H9 (cell line): ENCODE measurements around the gene NECTIN4. TPM values are rescaled to one million over a fixed set of nuclear protein-coding genes. Genes with fewer than 3 reads are reported as not detected.

Experiments
- DNase-seq: peaks from one replicate; pipeline ENCODE4 v3.0.0-alpha.2; 2017
- H2AFZ ChIP-seq: one replicate; pipeline ENCODE4 v1.6.1; 2013; ENCODE audit warnings: mild to moderate bottlenecking, low read length, control low read depth, moderate library complexity
- H2AK5ac ChIP-seq: 2 replicates; pipeline ENCODE4 v1.6.1; 2013; ENCODE audit warnings: low read length, control low read depth, mixed read lengths; ENCODE audit not compliant: insufficient read length
- H2BK120ac ChIP-seq: one replicate; pipeline ENCODE4 v1.6.1; 2013; ENCODE audit warnings: low read depth, mild to moderate bottlenecking, low read length, control low read depth, inconsistent platforms; ENCODE audit not compliant: poor library complexity, severe bottlenecking
- H2BK12ac ChIP-seq: 2 replicates; pipeline ENCODE4 v1.6.1; 2013; ENCODE audit warnings: low read length, control low read depth, mixed read lengths, low read depth; ENCODE audit not compliant: insufficient read length
- H2BK15ac ChIP-seq: 2 replicates; pipeline ENCODE4 v1.6.1; 2013; ENCODE audit warnings: low read depth, low read length, control low read depth
- H2BK20ac ChIP-seq: one replicate; pipeline ENCODE4 v1.6.1; 2013; ENCODE audit warnings: low read depth, mild to moderate bottlenecking, low read length, control low read depth, inconsistent platforms; ENCODE audit not compliant: poor library complexity, severe bottlenecking
- H2BK5ac ChIP-seq: 2 replicates; pipeline ENCODE4 v1.6.1; 2013; ENCODE audit warnings: low read length, control low read depth, mixed read lengths; ENCODE audit not compliant: insufficient read length
- H3K14ac ChIP-seq: 2 replicates; pipeline ENCODE4 v1.6.1; 2013; ENCODE audit warnings: low read length, control low read depth; ENCODE audit not compliant: insufficient read depth
- H3K18ac ChIP-seq: 2 replicates; pipeline ENCODE4 v1.6.1; 2013; ENCODE audit warnings: low read depth, mild to moderate bottlenecking, mixed read lengths, low read length, control low read depth; ENCODE audit not compliant: insufficient read length
- H3K23ac ChIP-seq: 2 replicates; pipeline ENCODE4 v1.6.1; 2013; ENCODE audit warnings: low read length, control low read depth, mixed read lengths, low read depth; ENCODE audit not compliant: insufficient read length
- H3K23me2 ChIP-seq: 2 replicates; pipeline ENCODE4 v1.6.1; 2013; ENCODE audit warnings: low read depth, mild to moderate bottlenecking, mixed read lengths, low read length, control low read depth; ENCODE audit not compliant: insufficient read length, poor library complexity, severe bottlenecking
- H3K27ac ChIP-seq: 2 replicates; pipeline ENCODE4 v1.5.1; 2013; ENCODE audit warnings: low read length, control low read depth, mixed read lengths, low read depth; ENCODE audit not compliant: insufficient read length
- H3K27me3 ChIP-seq: 2 replicates; pipeline ENCODE4 v1.6.1; 2013; ENCODE audit warnings: low read length, control low read depth, inconsistent platforms; ENCODE audit not compliant: insufficient read depth
- H3K4ac ChIP-seq: 2 replicates; pipeline ENCODE4 v1.6.1; 2013; ENCODE audit warnings: low read depth, mild to moderate bottlenecking, control low read depth, inconsistent platforms, low read length, moderate library complexity
- H3K4me1 ChIP-seq: 2 replicates; pipeline ENCODE4 v1.6.1; 2013; ENCODE audit warnings: low read length, control low read depth, inconsistent platforms; ENCODE audit not compliant: insufficient read depth
- H3K4me2 ChIP-seq: 2 replicates; pipeline ENCODE4 v1.6.1; 2013; ENCODE audit warnings: low read length, control low read depth, mixed read lengths; ENCODE audit not compliant: insufficient read length, insufficient read depth
- H3K56ac ChIP-seq: 2 replicates; pipeline ENCODE4 v1.6.1; 2013; ENCODE audit warnings: low read depth, mild to moderate bottlenecking, mixed read lengths, low read length, control low read depth; ENCODE audit not compliant: insufficient read length
- H3K79me1 ChIP-seq: 2 replicates; pipeline ENCODE4 v1.6.1; 2013; ENCODE audit warnings: low read depth, mild to moderate bottlenecking, moderate library complexity, low read length, control low read depth, inconsistent platforms; ENCODE audit not compliant: insufficient read depth, poor library complexity, severe bottlenecking
- H3K79me2 ChIP-seq: 2 replicates; pipeline ENCODE4 v1.6.1; 2013; ENCODE audit warnings: low read length, control low read depth, inconsistent platforms; ENCODE audit not compliant: insufficient read depth
- H3K9ac ChIP-seq: 2 replicates; pipeline ENCODE4 v1.6.1; 2013; ENCODE audit warnings: low read length, control low read depth, mixed read lengths; ENCODE audit not compliant: insufficient read length; ENCODE audit errors: extremely low read depth
- H3K9me3 ChIP-seq: one replicate; pipeline ENCODE4 v1.6.1; 2013; ENCODE audit warnings: low read depth, low read length, inconsistent platforms; ENCODE audit not compliant: control insufficient read depth
- H3T11ph ChIP-seq: one replicate; pipeline ENCODE4 v1.6.1; 2013; ENCODE audit warnings: mild to moderate bottlenecking, low read length, control low read depth, inconsistent platforms
- H4K20me1 ChIP-seq: one replicate; pipeline ENCODE4 v1.6.1; 2013; ENCODE audit not compliant: control insufficient read depth, insufficient read length, insufficient read depth
- H4K5ac ChIP-seq: 2 replicates; pipeline ENCODE4 v1.6.1; 2013; ENCODE audit warnings: low read depth, mild to moderate bottlenecking, mixed read lengths, low read length, control low read depth; ENCODE audit not compliant: insufficient read length
- H4K8ac ChIP-seq: replicated peaks from 2 replicates; pipeline ENCODE4 v1.6.1; 2013; ENCODE audit warnings: low read length, control low read depth, mixed read lengths, low read depth; ENCODE audit not compliant: insufficient read length
- H4K91ac ChIP-seq: 2 replicates; pipeline ENCODE4 v1.6.1; 2013; ENCODE audit warnings: low read depth, mild to moderate bottlenecking, moderate library complexity, mixed read lengths, low read length, control low read depth; ENCODE audit not compliant: insufficient read length
- H3K27ac Mint-ChIP-seq, 3 experiments: 2 replicates in 2 of 3; 3 replicates in 1 of 3; pipeline ENCODE4 v1.8.0; 2020 to 2021; ENCODE audit warnings: mixed read lengths in 3 of 3, mild to moderate bottlenecking in 1 of 3, moderate library complexity in 1 of 3
- H3K27me3 Mint-ChIP-seq: 2 replicates; pipeline ENCODE4 v1.8.0; 2021; ENCODE audit warnings: low read depth, mild to moderate bottlenecking, moderate library complexity, mixed read lengths
- H3K36me3 Mint-ChIP-seq, 3 experiments: 2 replicates in 2 of 3; 3 replicates in 1 of 3; pipeline ENCODE4 v1.8.0; 2020 to 2021; ENCODE audit warnings: low read depth in 3 of 3, mixed read lengths in 3 of 3; ENCODE audit not compliant: insufficient read depth in 1 of 3
- H3K4me1 Mint-ChIP-seq, 2 experiments: 2 replicates each; pipeline ENCODE4 v1.8.0; 2020; ENCODE audit warnings: mixed read lengths in 2 of 2
- H3K4me3 Mint-ChIP-seq, 2 experiments: 2 replicates in 1 of 2; 3 replicates in 1 of 2; pipeline ENCODE4 v1.8.0; 2020 to 2021; ENCODE audit warnings: mild to moderate bottlenecking in 2 of 2, mixed read lengths in 2 of 2, moderate library complexity in 1 of 2
- H3K9me3 Mint-ChIP-seq, 2 experiments: 2 replicates in 1 of 2; 3 replicates in 1 of 2; pipeline ENCODE4 v1.8.0; 2020; ENCODE audit warnings: mild to moderate bottlenecking in 2 of 2, mixed read lengths in 2 of 2, moderate library complexity in 1 of 2
- CTCF ChIP-seq: fragments of 200-600 bp; sonication (generic); conservative IDR thresholded peaks from 3 replicates; pipeline ENCODE4 v1.8.0; 2021; ENCODE audit warnings: antibody characterized with exemption, mild to moderate bottlenecking
- WGBS: extraction: QIAGEN DNeasy Blood & Tissue Kit; methylation state at CpG from one replicate; pipeline ENCODE4 v1.1.7; 2013; ENCODE audit warnings: missing lambda C conversion rate, low lambda C conversion rate, mixed read lengths; ENCODE audit not compliant: insufficient read length; ENCODE audit errors: extremely low coverage; 5-methylcytosine and 5-hydroxymethylcytosine counted together
- total RNA-seq: library from RNA; stranded (reverse); gene quantifications from 2 replicates; pipeline ENCODE4 v1.2.1, GENCODE V29; 2021

Gene NECTIN4
- total RNA-seq, 1 experiment from 2014 or later: 0.33 TPM

DNA sequence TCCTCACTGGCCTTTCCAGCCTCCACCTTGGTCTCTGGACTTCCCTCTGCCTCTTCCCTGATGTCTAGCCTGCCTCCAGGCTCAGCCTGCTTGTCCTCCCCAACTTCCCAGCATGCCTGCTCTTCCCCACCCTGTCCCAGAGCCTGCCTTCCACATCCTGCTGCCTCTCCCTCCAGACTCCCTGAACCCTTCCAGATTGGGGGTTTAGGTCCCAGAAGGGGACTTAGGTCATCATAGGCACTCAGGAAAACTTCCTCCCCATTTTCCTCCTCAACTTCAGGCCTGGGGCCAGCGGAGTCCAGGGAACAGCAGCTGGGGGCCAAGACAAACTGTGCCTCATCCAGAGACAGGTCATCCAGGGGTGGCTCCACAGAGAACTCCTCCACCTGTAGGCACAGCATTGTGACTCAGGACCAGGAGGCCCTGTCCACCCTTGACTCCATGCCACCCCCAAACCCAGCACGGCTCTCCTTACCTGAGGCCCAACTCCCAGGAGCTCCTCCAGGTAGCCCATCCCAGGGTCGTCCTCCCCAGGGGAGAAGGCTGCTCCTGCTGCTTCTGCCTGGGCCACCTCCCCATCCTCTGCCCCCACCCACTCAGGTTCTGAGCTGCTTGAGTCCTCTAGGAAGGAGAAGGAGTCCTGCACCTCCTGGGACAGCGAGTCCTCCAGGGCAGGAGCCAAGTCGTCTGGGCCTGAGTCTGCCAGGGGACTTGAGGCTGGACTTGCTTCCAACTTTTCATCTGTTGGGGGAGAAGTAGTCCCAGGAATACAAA is 40.2 kb downstream of the NECTIN4 start:
- H3T11ph ChIP-seq: no peak overlapping the region
- no peak overlapping the region for H3K18ac ChIP-seq
- no peak overlapping the region for H2BK12ac ChIP-seq
- WGBS: no CpG with 5 or more reads among the region's 5 CpGs
- H3K23me2 ChIP-seq: peaks cover 8% of the 10 kb centered on the region
- H2AFZ ChIP-seq: no peak overlapping the region
- H3K9me3 ChIP-seq: no peaks in the 10 kb centered on the region
- H4K5ac ChIP-seq: no peak overlapping the region
- no peak overlapping the region; the same call in 1 of the 2 replicates for H3K14ac ChIP-seq
- no peak overlapping the region for H2BK120ac ChIP-seq
- peaks cover 2% of the 10 kb centered on the region; the same call in 1 of the 2 replicates for H3K79me2 ChIP-seq
- no peak overlapping the region for H2AK5ac ChIP-seq
- Mint-ChIP-seq H3K27me3 (peaks cover 45% of the 10 kb centered on the region), H3K9me3 (peaks cover 12% of the 10 kb centered on the region in 2 experiments), H3K4me1 (peaks cover 13 to 15% of the 10 kb centered on the region in 2 experiments), H3K4me3 (no peak overlapping the region), H3K27ac (no peak overlapping the region), H3K36me3 (peaks cover 4 to 15% (median 11%) of the 10 kb centered on the region in 3 experiments; a peak in 6 of 7 replicates)
- no peak overlapping the region for H2BK5ac ChIP-seq
- no peaks in the 10 kb centered on the region for H3K4me1 ChIP-seq
- no peak overlapping the region for H3K4me2 ChIP-seq
- no peak overlapping the region for H4K91ac ChIP-seq
- no peak overlapping the region for H4K8ac ChIP-seq
- no peak overlapping the region for H3K56ac ChIP-seq
- TF ChIP-seq CTCF: no peak
- no peaks in the 10 kb centered on the region for H4K20me1 ChIP-seq
- no peak overlapping the region for H3K23ac ChIP-seq
- no peak overlapping the region for H2BK15ac ChIP-seq
- no peak overlapping the region for H3K9ac ChIP-seq
- H3K4ac ChIP-seq: no peak overlapping the region
- H3K27ac ChIP-seq: no peak overlapping the region
- DNase-seq: no peak
- no peaks in the 10 kb centered on the region; the same call in 1 of the 2 replicates for H3K27me3 ChIP-seq
- no peaks in the 10 kb centered on the region for H3K79me1 ChIP-seq
- no peak overlapping the region for H2BK20ac ChIP-seq
